ENCODE results near the gene RPLP1. TPM values are rescaled to one million over a fixed set of nuclear protein-coding genes. Genes with fewer than 3 reads are reported as not detected.

RPLP1 gene
- total RNA-seq (1,000 to 10,000 TPM; 2,753 to 2,900 TPM), polyA plus RNA-seq (1,000 to 10,000 TPM; 1,134 to 2,730 TPM)

GRCh38 chr15:69452692-69453521, at the start of gene RPLP1:
RPLP1 (plus strand) TSS chr15:69452818; CDS start chr15:69452949, 131 bp downstream.
- Histone ChIP-seq H3K4me1 (ENCODE audit: insufficient read depth, low read length) (peaks cover 36% of the 10 kb centered on the region), H3K36me3 (ENCODE audit: insufficient read depth, low read length) (peaks cover 27% of the 10 kb centered on the region), H3K9me3 (ENCODE audit: control insufficient read depth in 1 of 2, low read length in 2 of 2) (no peaks in the 10 kb centered on the region), H3K27ac (ENCODE audit: low read depth, low read length) (peak within 1 kb of the TSS; percentile 92), H3K4me3 (ENCODE audit: low read length in 2 of 2) (peak within 1 kb of the TSS; percentile 78 to 91), H3K27me3 (ENCODE audit: insufficient read depth, low read length) (no peaks in the 10 kb centered on the region)
- H3K4me1 Mint-ChIP-seq = peaks cover 28 to 56% (median 37%) of the 10 kb centered on the region in 4 donors
- H3K27me3 Mint-ChIP-seq = no peaks in the 10 kb centered on the region
- CTCF ChIA-PET (ENCODE audit: partially characterized antibody) = interaction anchor here (1.1 to 6.5 kb wide), 8 partner anchors 10 to 422 kb away, joined by 3 to 94 read pairs (median 6); partner anchors contain the start of gene KIF23
- no peaks in the 10 kb centered on the region for H3K9me3 Mint-ChIP-seq
- peak within 1 kb of the TSS; percentile 94 to 100 (median 98) for H3K4me3 Mint-ChIP-seq
- peak within 1 kb of the TSS; percentile 94 to 99 (median 98) for H3K27ac Mint-ChIP-seq
- peaks cover 25 to 55% of the 10 kb centered on the region in 2 donors for H3K36me3 Mint-ChIP-seq
- POLR2A ChIA-PET (ENCODE audit: partially characterized antibody) = interaction anchor here (0.6 to 9.4 kb wide), 30 partner anchors 10 to 1220 kb away, joined by 3 to 488 read pairs (median 6); partner anchors contain the start of genes GLCE, KIF23 and TLE3
- intact Hi-C loops (cut with micrococcal nuclease) = loop anchor here (1.0 to 5.0 kb wide), 6 partner anchors 9 to 646 kb away; partner anchors contain the start of genes GLCE and KIF23
- DNase-seq = peak; percentile 96

GRCh38 chr15:69403594-69403993, 49.0 kb upstream of the RPLP1 start:
- CTCF ChIA-PET (ENCODE audit: partially characterized antibody) = interaction anchor here (1.4 kb wide), 1 partner anchor 9 kb away, joined by 6 read pairs; no protein-coding TSS in a partner anchor
- Mint-ChIP-seq H3K9me3 (no peaks in the 10 kb centered on the region), H3K36me3 (no peaks in the 10 kb centered on the region), H3K4me1 (peaks cover 0 to 5% (median under 1%) of the 10 kb centered on the region in 4 donors), H3K4me3 (no peak overlapping the region), H3K27ac (no peak overlapping the region), H3K27me3 (peaks cover 1 to 13% of the 10 kb centered on the region in 2 donors)
- no peaks in the 10 kb centered on the region for H3K27me3 ChIP-seq (ENCODE audit: insufficient read depth, low read length)
- no peaks in the 10 kb centered on the region for H3K4me1 ChIP-seq (ENCODE audit: insufficient read depth, low read length)
- DNase-seq = no peak
- no peak overlapping the region for H3K27ac ChIP-seq (ENCODE audit: low read depth, low read length)
- no peaks in the 10 kb centered on the region for H3K36me3 ChIP-seq (ENCODE audit: insufficient read depth, low read length)
- H3K9me3 ChIP-seq (ENCODE audit: control insufficient read depth in 1 of 2, low read length in 2 of 2) = no peaks in the 10 kb centered on the region
- no peak overlapping the region for H3K4me3 ChIP-seq (ENCODE audit: low read length in 2 of 2)
- POLR2A ChIA-PET (ENCODE audit: partially characterized antibody) = no interaction called here
- intact Hi-C loops (cut with micrococcal nuclease) = no loop called here

GRCh38 chr15:69405110-69405509, 47.5 kb upstream of the RPLP1 start:
- Mint-ChIP-seq H3K9me3 (no peaks in the 10 kb centered on the region), H3K4me3 (no peak overlapping the region), H3K27ac (no peak overlapping the region), H3K4me1 (no peaks in the 10 kb centered on the region), H3K36me3 (no peaks in the 10 kb centered on the region), H3K27me3 (peaks cover 1 to 20% of the 10 kb centered on the region in 2 donors)
- POLR2A ChIA-PET (ENCODE audit: partially characterized antibody) = no interaction called here
- no peak overlapping the region for H3K27ac ChIP-seq (ENCODE audit: low read depth, low read length)
- no peaks in the 10 kb centered on the region for H3K4me1 ChIP-seq (ENCODE audit: insufficient read depth, low read length)
- no peak overlapping the region for H3K4me3 ChIP-seq (ENCODE audit: low read length in 2 of 2)
- no peaks in the 10 kb centered on the region for H3K36me3 ChIP-seq (ENCODE audit: insufficient read depth, low read length)
- H3K27me3 ChIP-seq (ENCODE audit: insufficient read depth, low read length) = no peaks in the 10 kb centered on the region
- H3K9me3 ChIP-seq (ENCODE audit: control insufficient read depth in 1 of 2, low read length in 2 of 2) = no peaks in the 10 kb centered on the region
- intact Hi-C loops (cut with micrococcal nuclease) = no loop called here
- DNase-seq = no peak
- CTCF ChIA-PET (ENCODE audit: partially characterized antibody) = interaction anchor here (2.5 kb wide), 1 partner anchor 11 kb away, joined by 12 read pairs; no protein-coding TSS in a partner anchor

GRCh38 chr15:69407719-69408400, 44.8 kb upstream of the RPLP1 start:
- intact Hi-C loops (cut with micrococcal nuclease) = no loop called here
- ChIA-PET CTCF (ENCODE audit: partially characterized antibody) (interaction anchor here (1.3 kb wide), 1 partner anchor 13 kb away, joined by 3 read pairs; no protein-coding TSS in a partner anchor), POLR2A (ENCODE audit: partially characterized antibody) (no interaction called here)
- Histone ChIP-seq H3K4me1 (ENCODE audit: insufficient read depth, low read length) (no peaks in the 10 kb centered on the region), H3K36me3 (ENCODE audit: insufficient read depth, low read length) (no peaks in the 10 kb centered on the region), H3K9me3 (ENCODE audit: control insufficient read depth in 1 of 2, low read length in 2 of 2) (no peaks in the 10 kb centered on the region), H3K27ac (ENCODE audit: low read depth, low read length) (no peak overlapping the region), H3K27me3 (ENCODE audit: insufficient read depth, low read length) (no peaks in the 10 kb centered on the region), H3K4me3 (ENCODE audit: low read length in 2 of 2) (no peak overlapping the region)
- no peaks in the 10 kb centered on the region for H3K9me3 Mint-ChIP-seq
- H3K36me3 Mint-ChIP-seq = no peaks in the 10 kb centered on the region
- peaks cover 1 to 20% of the 10 kb centered on the region in 2 donors for H3K27me3 Mint-ChIP-seq
- no peaks in the 10 kb centered on the region for H3K4me1 Mint-ChIP-seq
- DNase-seq = no peak
- H3K27ac Mint-ChIP-seq = no peak overlapping the region
- H3K4me3 Mint-ChIP-seq = no peak overlapping the region

- Mint-ChIP-seq H3K27ac (no peak overlapping the region), H3K9me3 (no peaks in the 10 kb centered on the region), H3K27me3 (peaks cover 1 to 21% of the 10 kb centered on the region in 2 donors), H3K4me3 (no peak overlapping the region), H3K36me3 (no peaks in the 10 kb centered on the region), H3K4me1 (peaks cover under 1 to 3% (median 2%) of the 10 kb centered on the region in 4 donors)
- Histone ChIP-seq H3K36me3 (ENCODE audit: insufficient read depth, low read length) (no peaks in the 10 kb centered on the region), H3K27me3 (ENCODE audit: insufficient read depth, low read length) (no peaks in the 10 kb centered on the region), H3K4me1 (ENCODE audit: insufficient read depth, low read length) (no peaks in the 10 kb centered on the region), H3K9me3 (ENCODE audit: control insufficient read depth in 1 of 2, low read length in 2 of 2) (no peaks in the 10 kb centered on the region), H3K4me3 (ENCODE audit: low read length in 2 of 2) (no peak overlapping the region), H3K27ac (ENCODE audit: low read depth, low read length) (no peak overlapping the region)
- POLR2A ChIA-PET (ENCODE audit: partially characterized antibody) = no interaction called here
- CTCF ChIA-PET (ENCODE audit: partially characterized antibody) = interaction anchor here (1.3 kb wide), 1 partner anchor 14 kb away, joined by 3 read pairs; no protein-coding TSS in a partner anchor
- intact Hi-C loops (cut with micrococcal nuclease) = no loop called here
- no peak for DNase-seq
Measured at GRCh38 chr15:69408841-69409240, 43.8 kb upstream of the RPLP1 start.

- H3K27ac ChIP-seq (ENCODE audit: low read depth, low read length) = no peak overlapping the region
- peaks cover 6 to 16% of the 10 kb centered on the region in 2 donors for H3K27me3 Mint-ChIP-seq
- ChIA-PET CTCF (ENCODE audit: partially characterized antibody) (interaction anchor here (0.7 kb wide), 1 partner anchor 51 kb away, joined by 3 read pairs; no protein-coding TSS in a partner anchor), POLR2A (ENCODE audit: partially characterized antibody) (interaction anchor here (10.4 kb wide), 1 partner anchor 42 kb away, joined by 89 read pairs; the partner anchor contains the start of gene RPLP1)
- DNase-seq = no peak
- H3K36me3 Mint-ChIP-seq = no peaks in the 10 kb centered on the region
- H3K9me3 ChIP-seq (ENCODE audit: control insufficient read depth in 1 of 2, low read length in 2 of 2) = no peaks in the 10 kb centered on the region
- peaks cover 6 to 14% (median 9%) of the 10 kb centered on the region in 4 donors for H3K4me1 Mint-ChIP-seq
- no peak overlapping the region for H3K4me3 Mint-ChIP-seq
- no peak overlapping the region for H3K27ac Mint-ChIP-seq
- H3K27me3 ChIP-seq (ENCODE audit: insufficient read depth, low read length) = no peaks in the 10 kb centered on the region
- no peak overlapping the region for H3K4me3 ChIP-seq (ENCODE audit: low read length in 2 of 2)
- H3K36me3 ChIP-seq (ENCODE audit: insufficient read depth, low read length) = no peaks in the 10 kb centered on the region
- H3K9me3 Mint-ChIP-seq = no peaks in the 10 kb centered on the region
- peaks cover 2% of the 10 kb centered on the region for H3K4me1 ChIP-seq (ENCODE audit: insufficient read depth, low read length)
- intact Hi-C loops (cut with micrococcal nuclease) = loop anchor here (5.0 to 10.0 kb wide), 4 partner anchors 42 to 1133 kb away; partner anchors contain the start of genes ANP32A, FEM1B and RPLP1
Measured at GRCh38 chr15:69410248-69410874, 42.3 kb upstream of the RPLP1 start.
